Measurements from ENCODE around the gene DRGX. TPM values are rescaled to one million over a fixed set of nuclear protein-coding genes. Genes with fewer than 3 reads are reported as not detected.

Gene DRGX
- total RNA-seq, 4 donors from 2014 or later, result not detected

Other genes with a start within 250 kb of the DRGX start
- 10 to 100 TPM; 11.6 to 36.8 (median 25.1) TPM for gene TMEM273, start 207.7 kb downstream of the DRGX start, total RNA-seq
- gene C10orf71, start 96.9 kb downstream of the DRGX start, total RNA-seq, result under 1 TPM in 2 of 4 donors, not detected in 2; 0.06 to 0.42 TPM
- gene ERCC6, start 143.0 kb upstream of the DRGX start, total RNA-seq, result 10 to 100 TPM in 1 of 4 donors, 1 to 10 TPM in 3; 7.0 to 11.7 (median 9.2) TPM
- gene SLC18A3, start 214.2 kb upstream of the DRGX start, total RNA-seq, result 1 to 10 TPM in 2 of 4 donors, under 1 TPM in 2; 0.42 to 1.7 (median 0.81) TPM
- gene CHAT, start 217.9 kb upstream of the DRGX start, total RNA-seq, result under 1 TPM in 1 of 4 donors, not detected in 3; 0.17 TPM

Measured in esophagus muscularis mucosa (tissue), 4 donors.